Frontal cortex (tissue), 4 donors: ENCODE results near the gene FLG. TPM values are rescaled to one million over a fixed set of nuclear protein-coding genes. Genes with fewer than 3 reads are reported as not detected.
"Not testable (repeated sequence)": the region's sequence is repeated elsewhere in the genome, so short reads cannot be mapped to it uniquely, and the experiment has no call there.

Source experiments
- DNase-seq, 2 donors: peaks; one replicate each; pipeline ENCODE4 v3.0.0; 2012; ENCODE audit warnings: low spot score in 2 of 2
- FAIRE-seq: peaks from 2 replicates; lab custom pipeline; 2012; peaks lifted over from hg19 to GRCh38; lab: Jason Lieb, UNC
- total RNA-seq: library from RNA; depleted of rRNA; stranded (reverse); fragments of >200 nt; gene quantifications from one replicate; pipeline ENCODE4 v1.2.3, GENCODE V29; 2014
- donor health status: control.
- donor health status: control.
- donor health status: control.

FLG gene
- total RNA-seq: under 0.01 TPM

GRCh38 chr1:152325111-152325510 lies at the start of gene FLG:
Gene FLG (minus strand): TSS chr1:152325239. CDS start chr1:152315456, 9,783 bp downstream.
- no peak for DNase-seq
- no peak for FAIRE-seq

- DNase-seq: no peak
- no peak for FAIRE-seq
Observed at GRCh38 chr1:152374451-152374850, 49.4 kb upstream of the FLG start.

GRCh38 chr1:152372672-152373071 lies 47.6 kb upstream of the FLG start:
- no peak for FAIRE-seq
- DNase-seq: no peak

- DNase-seq: no peak
- FAIRE-seq: no peak
Observed at GRCh38 chr1:152367436-152367835, 42.4 kb upstream of the FLG start.

- FAIRE-seq (no peak), DNase-seq (no peak)
Observed at GRCh38 chr1:152359906-152360305, 34.9 kb upstream of the FLG start, which contains the start of gene FLG2. Gene FLG2 (minus strand): TSS chr1:152360006. CDS start chr1:152358884, 1,122 bp downstream.

- no peak for FAIRE-seq
- no peak for DNase-seq
Observed at GRCh38 chr1:152356736-152357135, 31.7 kb upstream of the FLG start.

- DNase-seq: no peak
- FAIRE-seq: no peak
Observed at GRCh38 chr1:152349611-152350010, 24.6 kb upstream of the FLG start.

GRCh38 chr1:152348447-152348846 lies 23.4 kb upstream of the FLG start:
- FAIRE-seq (no peak), DNase-seq (no peak)

GRCh38 chr1:152347116-152347728 lies 22.2 kb upstream of the FLG start:
- FAIRE-seq: no peak
- no peak for DNase-seq

- FAIRE-seq: no peak
Observed at GRCh38 chr1:152344438-152344837, 19.4 kb upstream of the FLG start.

GRCh38 chr1:152343006-152343405 lies 18.0 kb upstream of the FLG start:
- DNase-seq (no peak), FAIRE-seq (no peak)

More at GRCh38 chr1:152344438-152344837, 19.4 kb upstream of the FLG start:
- no peak for DNase-seq

GRCh38 chr1:152335399-152335798 lies 10.4 kb upstream of the FLG start:
- FAIRE-seq: no peak
- no peak for DNase-seq

GRCh38 chr1:152328801-152329391 lies 3.9 kb upstream of the FLG start:
- no peak for FAIRE-seq
- no peak for DNase-seq

- FAIRE-seq (no peak), DNase-seq (no peak)
Observed at GRCh38 chr1:152313970-152314369, 11.1 kb downstream of the FLG start.

- no peak for FAIRE-seq
- no peak for DNase-seq
Observed at GRCh38 chr1:152313319-152313801, 11.7 kb downstream of the FLG start.

- not testable (repeated sequence) for DNase-seq, FAIRE-seq
Observed at GRCh38 chr1:152312169-152312568, 12.9 kb downstream of the FLG start.

GRCh38 chr1:152309955-152310354 lies 15.1 kb downstream of the FLG start:
- no peak for DNase-seq
- FAIRE-seq: no peak

GRCh38 chr1:152309320-152309901 lies 15.6 kb downstream of the FLG start:
- not testable (repeated sequence) for FAIRE-seq, DNase-seq

- DNase-seq, FAIRE-seq: not testable (repeated sequence)
Observed at GRCh38 chr1:152308758-152309157, 16.3 kb downstream of the FLG start.

- not testable (repeated sequence) for FAIRE-seq, DNase-seq
Observed at GRCh38 chr1:152307970-152308369, 17.1 kb downstream of the FLG start.

GRCh38 chr1:152306123-152306522 lies 18.9 kb downstream of the FLG start:
- FAIRE-seq, DNase-seq: not testable (repeated sequence)
